HG03025 (cell line): ENCODE results near the gene PLXNB3.
"Not testable (repeated sequence)": the region's sequence is repeated elsewhere in the genome, so short reads cannot be mapped to it uniquely, and the experiment has no call there.

ENCODE experiments used
- ATAC-seq: cut with Tn5 transposase; IDR thresholded peaks from one replicate; pipeline ENCODE4 v1.9.1; 2021; ENCODE audit warnings: mild to moderate bottlenecking, moderate library complexity; ENCODE audit not compliant: unreplicated experiment, low FRiP score

PLXNB3 gene

GRCh38 chrX:153806999-153807575 is 43.0 kb downstream of the PLXNB3 start:
- no peak for ATAC-seq

- ATAC-seq: no peak
Observed at GRCh38 chrX:153807976-153808375, 43.9 kb downstream of the PLXNB3 start.

GRCh38 chrX:153812220-153812619 is 48.2 kb downstream of the PLXNB3 start:
- ATAC-seq: no peak

- ATAC-seq: no peak
Observed at GRCh38 chrX:153813161-153813560, 49.1 kb downstream of the PLXNB3 start.

GRCh38 chrX:153814591-153815315 is 50.7 kb downstream of the PLXNB3 start:
- ATAC-seq: no peak

GRCh38 chrX:153816831-153817690 is 53.0 kb downstream of the PLXNB3 start:
- ATAC-seq: no peak

- not testable (repeated sequence) for ATAC-seq
Observed at GRCh38 chrX:153818064-153818463, 54.0 kb downstream of the PLXNB3 start.

GRCh38 chrX:153818571-153819383 is 54.7 kb downstream of the PLXNB3 start:
- no peak for ATAC-seq

- no peak for ATAC-seq
Observed at GRCh38 chrX:153819384-153820040, 55.5 kb downstream of the PLXNB3 start.

GRCh38 chrX:153820601-153821000 is 56.6 kb downstream of the PLXNB3 start:
- ATAC-seq: no peak

- ATAC-seq: no peak
Observed at GRCh38 chrX:153821066-153821465, 57.0 kb downstream of the PLXNB3 start.

GRCh38 chrX:153824348-153824747 is 60.3 kb downstream of the PLXNB3 start:
- no peak for ATAC-seq

GRCh38 chrX:153825042-153825441 is 61.0 kb downstream of the PLXNB3 start:
- no peak for ATAC-seq
